ENCODE measurements around the gene SKIDA1.

GRCh38 chr10:21506351-21506750 is 19.1 kb downstream of the SKIDA1 start:
- TF ChIP-seq POLR2A (IDR thresholded peaks at IDR 0.05) (no peak), CTCF (IDR thresholded peaks at IDR 0.05) (no peak), EP300 (IDR thresholded peaks at IDR 0.05) (no peak)

All from tibial nerve (tissue), 4 donors.